ENCODE results near the gene NUP62. TPM values are rescaled to one million over a fixed set of nuclear protein-coding genes. Genes with fewer than 3 reads are reported as not detected.
A peak's percentile ranks its signal among the peaks of the same experiment; 100 is the strongest.

Gene NUP62
- total RNA-seq, 2 experiments from 2014 or later, result 113 to 114 TPM

DNA sequence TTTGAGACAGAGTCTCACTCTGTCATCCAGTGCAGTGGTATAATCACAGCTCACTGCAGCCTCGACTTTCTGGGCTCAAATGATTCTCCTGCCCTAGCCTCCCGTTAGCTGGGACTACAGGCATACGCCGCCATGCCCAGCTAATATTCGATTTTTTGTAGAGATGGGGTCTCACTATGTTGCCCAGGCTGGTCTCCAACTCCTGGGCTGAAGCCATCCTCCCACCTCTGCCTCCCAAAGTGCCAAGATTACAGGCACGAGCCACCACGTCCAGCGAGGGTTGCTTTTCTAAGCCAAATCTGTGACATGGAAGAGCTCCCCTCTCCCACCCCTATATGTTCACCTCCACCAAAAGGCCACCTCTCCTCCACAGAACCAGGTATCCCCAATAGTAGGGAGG, 11.2 kb downstream of the NUP62 start:
- H3K4me1 Mint-ChIP-seq, result peaks cover 49% of the 10 kb centered on the region
- H3K9me3 Mint-ChIP-seq, result no peaks in the 10 kb centered on the region
- no peaks in the 10 kb centered on the region for H3K27me3 Mint-ChIP-seq
- ChIA-PET POLR2A (interaction anchor here (4.1 kb wide), 1 partner anchor 11 kb away, joined by 27 read pairs; the partner anchor contains the start of genes ATF5 and NUP62), CTCF (interaction anchor here (0.6 kb wide), 1 partner anchor 12 kb away, joined by 3 read pairs; no protein-coding TSS in a partner anchor)
- H3K27ac Mint-ChIP-seq, result no peak overlapping the region
- peaks cover 77% of the 10 kb centered on the region for H3K36me3 Mint-ChIP-seq (ENCODE audit: low read depth)
- H3K4me3 Mint-ChIP-seq, result no peak overlapping the region
- no peak for DNase-seq

DNA sequence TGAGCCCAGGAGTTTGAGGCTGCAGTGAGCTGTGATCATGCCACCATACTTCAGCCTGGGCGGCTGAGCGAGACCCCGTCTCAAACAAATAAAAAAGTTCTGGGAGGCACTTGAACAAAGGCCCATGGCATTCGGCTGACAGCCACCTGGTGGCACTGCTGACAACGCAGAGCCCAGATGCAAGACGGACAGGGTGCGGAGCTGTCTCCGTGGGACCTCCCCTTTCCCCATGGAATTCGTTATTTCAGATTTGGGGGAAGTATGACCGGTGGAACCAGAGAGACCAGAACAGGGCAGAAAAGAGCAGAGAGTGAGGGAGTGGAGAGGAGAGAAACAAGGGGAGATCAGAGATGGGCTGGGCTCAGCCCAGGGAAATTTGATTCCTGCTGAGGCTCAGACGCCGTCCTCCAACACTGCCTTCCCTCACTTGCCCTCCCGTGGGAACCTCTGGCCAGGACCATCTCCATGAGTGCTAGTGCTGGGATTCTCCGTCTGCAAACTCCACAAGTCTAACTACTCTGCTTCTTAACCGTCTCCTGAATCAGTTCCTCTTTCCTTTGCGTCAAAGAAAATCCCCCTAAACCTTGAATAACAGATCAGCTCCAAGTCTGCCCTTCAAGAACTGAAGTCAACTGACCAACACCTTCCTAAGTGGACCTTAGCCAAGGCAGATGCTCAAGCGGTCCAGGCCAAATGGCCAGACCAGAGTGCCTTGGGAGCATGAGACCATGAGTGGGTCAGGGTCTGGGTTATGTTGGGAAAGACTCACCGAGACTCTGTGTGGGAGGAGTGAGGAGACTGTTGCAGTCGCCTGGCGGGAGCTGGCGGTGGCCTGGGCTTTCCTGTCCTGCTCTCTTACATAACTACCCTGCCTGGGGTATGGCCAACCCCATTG, 12.2 kb downstream of the NUP62 start:
- H3K4me1 Mint-ChIP-seq, result peaks cover 50% of the 10 kb centered on the region
- ChIA-PET POLR2A (interaction anchor here (1.5 kb wide), 1 partner anchor 24 kb away, joined by 3 read pairs; no protein-coding TSS in a partner anchor), CTCF (no interaction called here)
- no peak for DNase-seq
- no peaks in the 10 kb centered on the region for H3K27me3 Mint-ChIP-seq
- no peak overlapping the region for H3K27ac Mint-ChIP-seq
- H3K4me3 Mint-ChIP-seq, result no peak overlapping the region
- H3K9me3 Mint-ChIP-seq, result no peaks in the 10 kb centered on the region
- H3K36me3 Mint-ChIP-seq (ENCODE audit: low read depth), result peaks cover 76% of the 10 kb centered on the region

DNA sequence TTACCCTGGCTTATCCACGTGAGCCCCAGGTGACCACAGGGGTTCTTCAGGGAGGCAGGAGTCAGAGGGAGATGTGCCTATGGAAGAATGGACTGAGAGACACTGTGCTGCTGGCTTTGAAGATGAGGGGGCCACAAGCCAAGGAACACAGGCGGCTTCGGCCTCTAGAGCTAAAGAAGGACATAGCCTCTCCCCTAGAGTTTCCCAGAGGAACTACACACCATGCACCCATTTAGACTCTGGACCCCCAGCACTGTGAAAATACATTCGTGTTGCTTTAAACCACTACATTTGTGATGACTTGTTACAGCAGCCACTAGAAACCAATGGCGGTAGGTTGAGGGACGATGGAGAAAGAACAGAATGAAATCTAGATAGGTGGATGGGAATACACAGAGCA, 14.0 kb downstream of the NUP62 start:
- no peak for DNase-seq
- no peak overlapping the region for H3K4me3 Mint-ChIP-seq
- peaks cover 70% of the 10 kb centered on the region for H3K36me3 Mint-ChIP-seq (ENCODE audit: low read depth)
- H3K4me1 Mint-ChIP-seq, result peaks cover 46% of the 10 kb centered on the region
- no peak overlapping the region for H3K27ac Mint-ChIP-seq
- H3K9me3 Mint-ChIP-seq, result no peaks in the 10 kb centered on the region
- ChIA-PET POLR2A (no interaction called here), CTCF (no interaction called here)
- H3K27me3 Mint-ChIP-seq, result no peaks in the 10 kb centered on the region

GRCh38 chr19:49913720-49914119, 15.6 kb downstream of the NUP62 start:
- Mint-ChIP-seq H3K9me3 (no peaks in the 10 kb centered on the region), H3K27ac (no peak overlapping the region), H3K36me3 (ENCODE audit: low read depth) (peaks cover 77% of the 10 kb centered on the region), H3K4me1 (peaks cover 43% of the 10 kb centered on the region), H3K27me3 (no peaks in the 10 kb centered on the region), H3K4me3 (no peak overlapping the region)
- ChIA-PET POLR2A (interaction anchor here (0.6 to 1.3 kb wide), 3 partner anchors 14 to 420 kb away, joined by 3 to 4 read pairs (median 3); partner anchors contain the start of gene IL4I1), CTCF (interaction anchor here (1.1 kb wide), 1 partner anchor 14 kb away, joined by 3 read pairs; no protein-coding TSS in a partner anchor)
- DNase-seq, result no peak

DNA sequence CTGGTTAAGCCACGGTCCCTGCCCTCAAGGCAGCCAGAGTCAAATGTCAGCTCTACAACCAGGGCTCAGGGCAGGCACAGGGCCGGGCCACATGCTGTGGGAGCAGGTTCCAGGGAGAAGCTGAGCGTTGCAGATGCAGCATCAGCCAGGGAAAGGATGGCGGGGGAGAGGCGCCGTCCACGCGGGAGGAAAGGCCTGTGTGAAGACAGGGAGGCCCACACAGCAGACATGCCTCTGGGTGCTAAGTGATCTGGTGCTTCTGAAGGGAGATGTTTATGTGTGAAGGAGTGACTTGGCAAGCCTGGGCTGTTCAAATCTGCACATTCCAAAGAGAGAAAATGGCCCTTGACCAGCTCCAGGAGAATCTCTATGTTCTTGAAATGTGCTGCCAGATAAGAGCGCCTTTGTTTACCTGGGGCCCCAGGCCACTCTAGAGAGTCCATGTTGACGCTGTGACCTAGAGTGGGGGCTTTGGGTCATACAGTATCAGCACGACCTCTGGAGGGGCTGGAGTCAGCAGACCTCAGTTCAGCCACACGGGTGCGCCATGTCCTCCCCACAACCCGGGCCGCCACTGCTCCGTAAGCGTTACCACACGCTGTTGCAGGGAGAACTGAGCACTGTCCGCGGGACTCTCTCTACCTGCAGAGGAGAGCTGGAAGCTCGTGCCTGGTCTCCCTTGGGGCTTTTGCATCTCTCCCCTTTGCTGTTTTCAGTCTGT, 16.2 kb downstream of the NUP62 start:
- ChIA-PET CTCF (interaction anchor here (1.6 kb wide), 1 partner anchor 223 kb away, joined by 3 read pairs; no protein-coding TSS in a partner anchor), POLR2A (interaction anchor here (0.8 to 2.7 kb wide), 3 partner anchors 15 to 16 kb away, joined by 3 to 23 read pairs (median 4); partner anchors contain the start of genes ATF5, IL4I1 and NUP62)
- no peak for DNase-seq
- H3K4me1 Mint-ChIP-seq, result peaks cover 43% of the 10 kb centered on the region
- H3K4me3 Mint-ChIP-seq, result no peak overlapping the region
- peaks cover 78% of the 10 kb centered on the region for H3K36me3 Mint-ChIP-seq (ENCODE audit: low read depth)
- H3K9me3 Mint-ChIP-seq, result no peaks in the 10 kb centered on the region
- H3K27ac Mint-ChIP-seq, result peak overlapping the region; percentile 9
- H3K27me3 Mint-ChIP-seq, result no peaks in the 10 kb centered on the region

DNA sequence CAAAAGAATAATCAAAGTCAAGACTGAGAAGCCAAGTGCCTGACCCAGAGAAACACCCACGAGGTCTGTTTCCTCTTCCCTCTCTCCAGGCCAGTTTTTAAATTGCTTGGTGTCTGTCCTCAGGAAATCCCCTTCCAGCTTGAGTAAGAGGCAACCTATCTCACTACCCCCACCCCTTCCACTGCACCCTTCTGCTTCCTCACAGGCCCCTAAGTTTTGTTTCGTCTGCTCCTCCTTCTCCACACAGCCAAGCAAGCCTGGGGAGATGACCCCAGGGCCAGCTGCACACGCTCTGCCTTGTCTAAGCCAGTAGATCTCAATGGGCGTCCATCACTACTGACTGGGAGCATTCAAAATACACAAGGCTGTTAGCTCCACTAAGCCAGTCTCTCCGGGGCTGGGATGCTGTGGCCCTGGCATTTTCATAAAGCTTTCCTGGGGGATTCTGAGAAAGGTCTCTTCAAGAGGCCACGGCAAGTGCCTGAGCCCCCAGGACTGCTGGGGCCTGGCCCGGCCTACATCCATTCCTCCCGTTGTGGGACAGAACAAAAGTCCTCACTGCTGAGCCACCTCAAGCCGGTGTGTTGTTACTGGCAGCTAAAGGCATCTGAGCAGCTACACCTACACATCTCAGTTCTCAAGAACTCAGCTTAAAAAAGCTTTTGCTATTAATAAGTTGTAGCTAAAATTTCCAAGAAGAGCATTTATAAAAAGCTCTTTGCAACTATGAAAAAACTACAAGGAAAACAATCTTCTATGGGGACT, 17.7 kb downstream of the NUP62 start:
- Mint-ChIP-seq H3K4me3 (no peak overlapping the region), H3K36me3 (ENCODE audit: low read depth) (peaks cover 79% of the 10 kb centered on the region), H3K27ac (peak overlapping the region; percentile 71), H3K4me1 (peaks cover 46% of the 10 kb centered on the region), H3K9me3 (no peaks in the 10 kb centered on the region), H3K27me3 (no peaks in the 10 kb centered on the region)
- CTCF ChIA-PET, result interaction anchor here (0.6 to 1.6 kb wide), 4 partner anchors 21 to 224 kb away, joined by 3 read pairs; partner anchors contain the start of gene VRK3
- POLR2A ChIA-PET, result interaction anchor here (0.9 to 2.7 kb wide), 6 partner anchors 8 to 58 kb away, joined by 3 to 23 read pairs (median 4); partner anchors contain the start of genes ATF5 and NUP62
- DNase-seq, result no peak

DNA sequence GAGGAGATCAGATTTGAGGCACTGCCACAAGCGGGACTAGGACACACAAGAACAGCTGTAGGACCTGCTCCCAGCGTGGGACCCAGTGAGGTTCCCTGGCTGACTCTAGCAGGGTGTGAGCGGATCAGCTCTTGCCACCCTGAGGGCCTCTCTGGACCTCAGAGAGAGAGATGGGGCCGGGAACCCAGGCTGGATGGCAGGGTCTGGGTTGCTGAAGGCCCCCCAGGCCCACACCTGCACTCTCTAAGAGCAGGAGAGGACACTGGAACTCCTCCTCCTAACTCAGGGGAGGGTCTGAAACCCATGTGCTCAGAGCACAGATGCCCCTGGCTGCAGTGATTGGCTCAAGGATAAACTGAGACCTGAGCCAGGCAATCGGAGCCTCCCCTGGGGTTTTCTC, 19.1 kb downstream of the NUP62 start:
- Mint-ChIP-seq H3K27me3 (no peaks in the 10 kb centered on the region), H3K27ac (no peak overlapping the region), H3K36me3 (ENCODE audit: low read depth) (peaks cover 77% of the 10 kb centered on the region), H3K4me3 (no peak overlapping the region), H3K9me3 (no peaks in the 10 kb centered on the region), H3K4me1 (peaks cover 52% of the 10 kb centered on the region)
- ChIA-PET POLR2A (interaction anchor here (1.3 kb wide), 1 partner anchor 18 kb away, joined by 4 read pairs; the partner anchor contains the start of gene ATF5), CTCF (no interaction called here)
- no peak for DNase-seq

- no peaks in the 10 kb centered on the region for H3K27me3 Mint-ChIP-seq
- CTCF ChIA-PET, result no interaction called here
- peaks cover 65% of the 10 kb centered on the region for H3K36me3 Mint-ChIP-seq (ENCODE audit: low read depth)
- DNase-seq, result no peak
- H3K4me1 Mint-ChIP-seq, result peaks cover 51% of the 10 kb centered on the region
- H3K9me3 Mint-ChIP-seq, result no peaks in the 10 kb centered on the region
- H3K4me3 Mint-ChIP-seq, result no peak overlapping the region
- H3K27ac Mint-ChIP-seq, result no peak overlapping the region
- POLR2A ChIA-PET, result interaction anchor here (0.7 to 1.4 kb wide), 4 partner anchors 11 to 96 kb away, joined by 3 to 4 read pairs (median 4); partner anchors contain the start of genes ATF5 and FUZ
Measured at GRCh38 chr19:49908480-49909420, 20.6 kb downstream of the NUP62 start.

DNA sequence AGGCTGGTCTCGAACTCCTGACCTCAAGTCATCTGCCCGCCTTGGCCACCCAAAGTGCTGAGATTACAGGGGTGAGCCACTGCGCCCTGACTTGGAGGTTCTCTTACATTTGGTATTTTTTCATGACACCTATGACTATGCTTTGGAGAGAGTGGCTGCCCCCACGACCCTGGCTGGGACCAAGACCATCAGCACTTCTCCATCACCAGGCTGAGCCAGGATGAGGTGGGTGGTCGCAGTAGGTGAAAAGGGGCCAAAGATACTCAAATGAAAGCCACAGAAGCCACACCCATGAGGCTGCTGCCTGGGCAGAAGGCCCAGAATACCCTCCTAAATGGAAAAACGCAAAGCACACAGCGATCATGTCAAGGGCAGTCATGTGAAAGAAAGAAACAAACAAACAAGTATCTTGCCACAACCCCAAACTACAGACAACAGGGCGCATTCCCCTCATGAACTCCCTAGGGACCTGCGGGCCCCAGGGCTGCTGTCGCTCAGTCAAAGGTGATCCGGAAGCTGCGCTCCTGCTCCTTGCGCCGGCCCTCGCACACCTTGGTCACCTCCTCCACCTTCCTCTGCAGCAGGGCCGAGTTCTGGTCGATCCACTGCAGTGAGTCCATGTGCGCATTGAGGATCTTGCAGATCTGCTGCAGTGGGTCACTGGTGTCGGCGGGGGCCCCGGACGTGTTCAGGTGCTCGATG, 21.4 kb downstream of the NUP62 start:
- ChIA-PET CTCF (no interaction called here), POLR2A (interaction anchor here (1.2 kb wide), 1 partner anchor 95 kb away, joined by 3 read pairs; the partner anchor contains the start of gene FUZ)
- DNase-seq, result no peak
- Mint-ChIP-seq H3K36me3 (ENCODE audit: low read depth) (peaks cover 56% of the 10 kb centered on the region), H3K9me3 (no peaks in the 10 kb centered on the region), H3K4me1 (peaks cover 46% of the 10 kb centered on the region), H3K4me3 (no peak overlapping the region), H3K27ac (no peak overlapping the region), H3K27me3 (no peaks in the 10 kb centered on the region)

- H3K4me1 Mint-ChIP-seq, result peaks cover 41% of the 10 kb centered on the region
- peaks cover 50% of the 10 kb centered on the region for H3K36me3 Mint-ChIP-seq (ENCODE audit: low read depth)
Measured at GRCh38 chr19:49906879-49907564, 22.3 kb downstream of the NUP62 start.

DNA sequence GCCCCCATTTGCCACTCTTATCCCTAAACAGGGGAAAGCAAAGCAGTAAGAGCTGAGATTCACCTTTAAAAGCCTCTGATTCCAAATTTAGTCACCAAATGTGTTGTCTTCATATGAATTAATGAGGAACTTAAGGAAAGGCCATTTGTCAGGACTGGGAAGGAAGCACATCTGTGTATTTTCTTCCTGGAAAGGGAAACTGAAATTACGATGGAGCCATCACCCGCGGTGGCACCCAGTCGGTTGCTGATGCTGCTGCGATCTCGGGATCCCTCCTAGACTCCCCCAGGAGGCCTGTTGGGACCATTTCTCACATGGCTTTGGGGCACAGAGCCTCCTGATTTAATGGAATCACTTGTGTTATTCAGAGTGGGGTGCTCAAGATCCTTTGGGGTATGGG, 25.2 kb downstream of the NUP62 start:
- no peak for DNase-seq
- H3K27me3 Mint-ChIP-seq, result no peaks in the 10 kb centered on the region
- no peak overlapping the region for H3K27ac Mint-ChIP-seq
- ChIA-PET POLR2A (no interaction called here), CTCF (no interaction called here)
- no peaks in the 10 kb centered on the region for H3K9me3 Mint-ChIP-seq
- no peak overlapping the region for H3K4me3 Mint-ChIP-seq
- peaks cover 27% of the 10 kb centered on the region for H3K4me1 Mint-ChIP-seq
- H3K36me3 Mint-ChIP-seq (ENCODE audit: low read depth), result peaks cover 32% of the 10 kb centered on the region

More at GRCh38 chr19:49906879-49907564, 22.3 kb downstream of the NUP62 start:
- no peaks in the 10 kb centered on the region for H3K9me3 Mint-ChIP-seq
- ChIA-PET CTCF (no interaction called here), POLR2A (no interaction called here)
- no peak for DNase-seq
- H3K4me3 Mint-ChIP-seq, result no peak overlapping the region
- H3K27me3 Mint-ChIP-seq, result no peaks in the 10 kb centered on the region
- no peak overlapping the region for H3K27ac Mint-ChIP-seq

All from activated CD4-positive, alpha-beta memory T cell treated with anti-CD3 and anti-CD28 coated beads, Interleukin-2, amount 10 ng/mL, durations not matched to agents 7 days and 5 days (primary cell).